HS-5 (cell line): ENCODE data around the gene COX7A2.

Source experiments
- DNase-seq: peaks from one replicate; pipeline ENCODE4 v3.0.0-alpha.2; 2012; ENCODE audit warnings: low read depth

Gene COX7A2

GRCh38 chr6:75268121-75268987 is 24.8 kb upstream of the COX7A2 start:
- no peak for DNase-seq

- DNase-seq, result no peak
These were observed 23.9 kb upstream of the COX7A2 start for GRCh38 chr6:75267461-75267860.

DNA sequence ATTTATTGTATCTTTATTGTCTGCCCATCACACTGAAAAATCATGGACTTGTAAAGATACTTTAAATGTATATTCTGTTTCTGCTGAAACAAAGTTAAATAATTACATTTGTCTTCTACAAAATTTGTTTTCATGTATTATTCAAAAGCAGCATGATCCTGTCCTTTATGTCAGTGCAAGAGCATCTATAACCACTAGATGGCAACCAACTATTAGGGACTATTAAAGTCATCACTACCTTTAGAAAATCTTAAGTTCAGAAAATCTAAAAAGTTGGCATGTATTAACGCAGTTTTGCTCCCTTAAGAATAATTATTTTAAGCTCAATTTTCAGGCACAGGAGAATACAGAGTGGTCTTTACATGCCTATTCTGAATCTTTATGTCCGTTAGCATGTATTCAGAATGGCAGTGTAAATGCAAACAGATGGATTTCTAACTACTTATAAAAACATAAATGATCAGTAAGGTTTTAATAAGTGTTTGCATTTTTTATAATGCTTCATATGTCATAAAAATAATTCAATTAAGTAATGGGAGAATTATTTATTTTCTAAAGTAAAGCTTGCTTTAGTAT is 23.2 kb upstream of the COX7A2 start:
- no peak for DNase-seq

DNA sequence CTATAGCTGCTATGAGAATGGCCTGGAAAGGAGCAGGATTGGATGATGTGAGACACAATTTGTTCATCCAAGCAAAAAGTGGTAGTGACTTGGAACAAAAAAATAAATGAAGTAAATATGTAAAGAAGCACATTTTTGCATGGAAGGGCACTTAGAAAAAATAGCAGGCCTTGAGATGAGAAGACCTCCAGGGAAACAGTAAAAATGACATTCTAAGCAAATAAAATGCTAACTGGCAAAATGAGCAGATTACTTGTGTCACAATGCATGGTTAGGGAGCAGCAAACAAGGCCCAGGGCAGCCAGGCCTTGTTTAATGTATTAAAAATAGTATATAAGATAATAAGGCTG is 19.8 kb upstream of the COX7A2 start:
- no peak for DNase-seq

GRCh38 chr6:75262716-75263400 is 19.3 kb upstream of the COX7A2 start:
- DNase-seq, result no peak

GRCh38 chr6:75261299-75261698 is 17.7 kb upstream of the COX7A2 start:
- no peak for DNase-seq

GRCh38 chr6:75257343-75258087 is 13.9 kb upstream of the COX7A2 start:
- no peak for DNase-seq

- no peak for DNase-seq
These were observed 7.0 kb upstream of the COX7A2 start for GRCh38 chr6:75250552-75250951.

DNA sequence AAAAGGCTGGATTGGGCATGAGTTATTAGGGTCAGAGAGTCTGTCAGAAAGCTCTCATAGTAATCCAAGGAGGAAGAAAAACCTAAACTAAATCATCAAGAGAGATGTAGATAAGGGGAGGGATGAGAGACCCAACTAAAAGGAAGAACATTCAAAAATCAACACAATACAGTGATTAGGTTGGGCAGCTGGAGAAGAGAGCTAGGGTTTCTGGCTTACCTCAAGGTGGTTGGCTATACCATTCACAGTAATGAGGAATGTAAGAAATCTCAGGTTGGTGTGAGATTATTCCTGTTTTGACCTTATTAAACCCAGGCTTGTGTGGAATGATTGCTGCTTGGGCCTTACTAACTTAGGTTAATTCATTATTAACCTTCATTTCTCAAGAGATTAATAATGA is 6.2 kb upstream of the COX7A2 start:
- DNase-seq, result no peak

DNA sequence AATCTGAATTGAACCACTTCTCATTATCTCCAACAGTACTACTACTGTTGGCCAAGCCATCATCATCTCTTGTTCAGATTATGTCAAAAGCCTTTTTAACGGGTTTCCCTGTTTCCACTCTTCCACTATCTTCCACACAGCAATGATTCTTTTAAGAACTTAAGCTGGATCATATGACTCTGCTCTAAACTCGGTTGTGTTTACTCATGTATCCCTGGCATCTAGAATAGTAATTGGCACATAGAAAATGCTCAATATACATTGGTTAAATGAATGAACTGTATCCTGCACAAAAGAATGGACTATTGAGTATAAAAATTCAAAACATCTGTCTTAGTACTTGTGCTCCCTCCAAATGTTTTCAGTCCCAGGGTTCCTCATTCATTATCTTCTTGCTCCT is 2.8 kb upstream of the COX7A2 start:
- no peak for DNase-seq

- DNase-seq, result no peak
These were observed 523 bp upstream of the COX7A2 start for GRCh38 chr6:75244063-75244584.

DNA sequence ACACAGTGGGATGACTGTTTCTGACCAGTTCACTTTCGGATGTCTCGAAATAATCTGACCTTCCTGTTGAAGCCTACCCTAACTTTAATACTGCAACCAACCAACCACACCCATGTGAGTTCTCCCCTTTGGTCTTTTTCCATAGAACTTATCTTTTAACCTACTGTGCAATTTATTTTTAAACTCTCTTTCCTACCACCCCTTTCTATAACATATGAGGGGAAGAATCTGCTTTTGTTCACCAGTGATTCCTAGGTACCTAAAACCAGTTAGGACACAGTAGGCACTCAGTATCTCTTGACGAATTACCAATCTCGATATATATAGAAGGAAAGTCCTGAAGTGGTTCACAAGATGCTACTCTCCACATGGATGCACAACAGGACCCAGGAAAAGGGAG is 7.0 kb downstream of the COX7A2 start:
- no peak for DNase-seq

DNA sequence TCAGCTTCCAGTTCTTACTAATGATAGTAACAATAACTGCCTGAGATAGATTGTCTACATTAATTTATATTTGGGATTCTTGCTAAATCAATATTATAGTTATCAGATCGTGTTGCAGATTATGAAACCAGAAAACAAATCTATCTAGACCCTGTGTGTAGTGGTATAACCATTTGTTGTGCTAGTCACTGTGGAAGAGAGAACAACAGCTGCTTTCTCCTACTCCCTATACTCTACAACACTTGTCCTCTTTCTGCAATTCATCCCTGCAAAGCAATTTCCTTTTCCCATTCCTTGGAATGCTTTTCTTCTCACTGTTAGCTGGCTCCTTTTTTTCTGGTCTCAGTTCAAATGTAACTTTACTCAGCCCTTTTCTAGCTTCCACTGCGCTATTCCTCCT is 8.3 kb downstream of the COX7A2 start:
- no peak for DNase-seq

GRCh38 chr6:75234126-75234865 is 9.3 kb downstream of the COX7A2 start:
- no peak for DNase-seq

DNA sequence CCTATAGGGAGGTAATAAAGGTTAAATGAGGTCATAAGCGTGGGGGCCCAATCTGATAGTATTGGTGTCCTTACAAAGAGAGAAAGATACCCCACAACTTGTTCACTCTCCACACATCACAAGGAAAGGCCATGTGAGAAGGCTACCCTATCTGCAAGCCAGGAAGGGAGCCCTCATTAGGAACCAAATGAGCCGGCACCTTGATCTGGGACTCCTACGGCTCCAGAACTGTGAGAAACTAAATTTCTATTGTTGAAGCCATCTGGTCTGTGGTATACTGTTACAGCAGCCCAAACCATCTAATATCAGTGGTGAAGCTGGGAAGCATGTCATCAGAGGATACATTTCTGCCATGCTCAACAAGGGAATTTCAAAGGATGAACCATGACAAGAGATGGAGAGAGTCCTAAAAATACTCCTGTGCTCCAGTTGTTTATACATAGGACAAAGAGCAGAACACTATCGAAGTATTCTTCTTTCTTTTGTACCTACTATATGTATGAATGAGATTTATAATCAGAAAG is 10.4 kb downstream of the COX7A2 start:
- no peak for DNase-seq

- no peak for DNase-seq
These were observed 12.9 kb downstream of the COX7A2 start for GRCh38 chr6:75230484-75231325.

GRCh38 chr6:75224303-75224926 is 19.2 kb downstream of the COX7A2 start:
- DNase-seq, result no peak

GRCh38 chr6:75223428-75223827 is 20.2 kb downstream of the COX7A2 start:
- no peak for DNase-seq

DNA sequence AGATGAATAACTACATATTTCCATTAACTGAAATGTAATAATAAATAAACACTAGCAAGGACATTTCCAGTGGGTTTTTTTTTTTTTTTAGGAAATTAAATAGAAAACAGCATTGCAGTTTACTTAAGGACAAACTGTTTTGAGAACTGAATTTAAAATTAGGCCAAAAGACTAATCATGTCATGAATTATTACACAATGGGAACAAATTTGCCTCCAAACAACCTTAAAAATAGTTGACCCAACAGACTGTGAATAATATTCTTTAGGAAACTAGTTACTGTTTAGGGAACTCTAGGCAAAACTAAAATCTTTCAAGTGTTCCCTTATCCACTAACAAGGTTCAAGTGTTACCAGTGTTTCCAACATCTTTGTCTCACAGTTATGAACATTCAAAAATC is 21.3 kb downstream of the COX7A2 start:
- DNase-seq, result no peak

DNA sequence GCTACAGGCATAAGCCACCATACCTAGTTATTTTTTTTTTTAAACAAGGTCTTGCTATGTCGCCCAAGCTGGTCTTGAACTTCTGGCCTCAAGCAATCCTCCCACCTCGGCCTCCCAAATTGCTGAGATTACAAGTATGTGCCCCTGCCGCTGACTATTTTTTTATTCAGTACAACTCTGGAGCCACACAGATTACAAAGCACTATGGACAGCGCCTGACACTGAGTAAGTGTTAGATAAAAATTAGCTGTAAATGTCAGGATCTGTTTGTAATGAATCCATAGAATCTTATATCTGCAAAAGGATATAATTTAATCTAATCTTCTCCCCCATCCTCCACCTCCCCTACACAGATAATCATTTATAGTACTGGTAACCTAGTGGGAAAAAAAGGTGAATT is 22.5 kb downstream of the COX7A2 start:
- DNase-seq, result no peak
